Endothelial cell of umbilical vein (primary cell): ENCODE results near the gene MAN2B1. TPM values are rescaled to one million over a fixed set of nuclear protein-coding genes. Genes with fewer than 3 reads are reported as not detected.

Experiments used
- BruUV-seq: library from RNA; stranded (reverse); fragments of 400-500 nt; replicated peaks from 2 replicates; lab custom pipeline; 2021; lab: Mats Ljungman, UMichigan
- CTCF ChIA-PET: fragments of 300-600, 350-600 bp; sonication (Branson Sonifier 250); formaldehyde crosslinking; loops from one replicate; lab custom pipeline; 2021; ENCODE audit warnings: antibody characterized with exemption, inconsistent platforms; lab: Charles Lee
- POLR2A ChIA-PET: fragments of 300-600, 350-600 bp; sonication (Branson Sonifier 250); formaldehyde crosslinking; loops from one replicate; lab custom pipeline; 2021; ENCODE audit warnings: antibody characterized with exemption, inconsistent platforms; lab: Charles Lee
- DNase-seq: peaks from one replicate; pipeline ENCODE4 v3.0.0-alpha.2; 2011; ENCODE audit warnings: low read depth, low spot score
- FAIRE-seq: peaks from 2 replicates; lab custom pipeline; 2011; peaks lifted over from hg19 to GRCh38; lab: Jason Lieb, UNC
- H2AFZ ChIP-seq: 2 replicates; pipeline ENCODE4 v1.6.0; 2012; ENCODE audit warnings: low read depth, low read length, control low read depth, inconsistent platforms
- H3K27ac ChIP-seq: 2 replicates; pipeline ENCODE4 v1.5.1; 2011; ENCODE audit warnings: low read depth, mild to moderate bottlenecking, control low read depth, low read length, moderate library complexity; ENCODE audit not compliant: insufficient read depth
- H3K27me3 ChIP-seq, 2 experiments: 2 replicates each; pipeline versions ENCODE4 v1.6.0 to v1.6.1; 2011; ENCODE audit warnings: low read length in 2 of 2, mixed read lengths in 1 of 2; ENCODE audit not compliant: control insufficient read depth in 2 of 2, insufficient read depth in 2 of 2
- H3K36me3 ChIP-seq, 2 experiments: 2 replicates in 1 of 2; 3 replicates in 1 of 2; pipeline ENCODE4 v1.5.1; 2011; ENCODE audit warnings: low read length in 2 of 2, mild to moderate bottlenecking in 1 of 2, moderate library complexity in 1 of 2; ENCODE audit not compliant: control insufficient read depth in 2 of 2, insufficient read depth in 2 of 2; ENCODE audit errors: extremely low read depth in 1 of 2
- H3K4me1 ChIP-seq: 3 replicates; pipeline ENCODE4 v1.5.1; 2011; ENCODE audit warnings: mild to moderate bottlenecking, low read length; ENCODE audit not compliant: control insufficient read depth, insufficient read depth; ENCODE audit errors: extremely low read depth
- H3K4me2 ChIP-seq: 2 replicates; pipeline ENCODE4 v1.6.1; 2011; ENCODE audit warnings: low read length, control low read depth, mixed read lengths; ENCODE audit not compliant: insufficient read depth
- H3K4me3 ChIP-seq, 3 experiments: fragments of 200-600 bp in 1 of 3; sonication (generic), shearing (Covaris generic) in 1 of 3; replicated peaks in 1 of 3; 2 replicates each; pipeline ENCODE4 v1.5.1; 2011 to 2016; ENCODE audit warnings: control low read depth in 3 of 3, low read length in 3 of 3, mild to moderate bottlenecking in 2 of 3, inconsistent platforms in 1 of 3, low read depth in 1 of 3, moderate library complexity in 1 of 3; ENCODE audit not compliant: insufficient read depth in 1 of 3
- H3K79me2 ChIP-seq: 2 replicates; pipeline ENCODE4 v1.6.0; 2012; ENCODE audit warnings: low read length, inconsistent platforms; ENCODE audit not compliant: control insufficient read depth, insufficient read depth
- H3K9ac ChIP-seq: replicated peaks from 2 replicates; pipeline ENCODE3; 2011; ENCODE audit warnings: low read length, control low read depth; ENCODE audit not compliant: insufficient read depth; ENCODE audit errors: extremely low read depth
- H3K9me1 ChIP-seq: replicated peaks from 3 replicates; pipeline ENCODE4 v1.6.0; 2011; ENCODE audit warnings: mild to moderate bottlenecking, low read length; ENCODE audit not compliant: control insufficient read depth, insufficient read depth; ENCODE audit errors: extremely low read depth
- H3K9me3 ChIP-seq: replicated peaks from 2 replicates; pipeline ENCODE4 v1.5.1; 2012; ENCODE audit warnings: low read length, inconsistent platforms; ENCODE audit not compliant: control insufficient read depth, insufficient read depth
- H4K20me1 ChIP-seq: replicated peaks from 2 replicates; pipeline ENCODE3; 2011; ENCODE audit warnings: mild to moderate bottlenecking, low read length; ENCODE audit not compliant: control insufficient read depth, insufficient read depth; ENCODE audit errors: extremely low read depth
- EZH2 ChIP-seq: IDR thresholded peaks from 2 replicates; pipeline ENCODE4 v1.6.1; 2012; ENCODE audit warnings: borderline replicate concordance, low read depth, mild to moderate bottlenecking, moderate library complexity, low read length, inconsistent platforms; ENCODE audit not compliant: severe bottlenecking
- FOS ChIP-seq: IDR thresholded peaks from 2 replicates; pipeline ENCODE4 v1.6.1; 2011; ENCODE audit warnings: mild to moderate bottlenecking, low read length, moderate library complexity, borderline replicate concordance; ENCODE audit not compliant: insufficient read depth
- GATA2 ChIP-seq: IDR thresholded peaks from 2 replicates; pipeline ENCODE4 v1.7.0; 2011; ENCODE audit warnings: low read depth, mild to moderate bottlenecking, moderate library complexity, mixed read lengths, low read length; ENCODE audit not compliant: insufficient read length, insufficient read depth
- JUN ChIP-seq: IDR thresholded peaks from 2 replicates; pipeline ENCODE4 v1.6.1; 2011; ENCODE audit warnings: borderline replicate concordance, low read depth; ENCODE audit not compliant: insufficient read length, insufficient read depth
- MAX ChIP-seq: IDR thresholded peaks from 2 replicates; pipeline ENCODE4 v1.6.1; 2011; ENCODE audit not compliant: insufficient read depth, insufficient read length
- MYC ChIP-seq: IDR thresholded peaks from one replicate; pipeline ENCODE4 v1.6.1; 2011; ENCODE audit warnings: mild to moderate bottlenecking, low read depth, low read length
- POLR2A ChIP-seq: IDR thresholded peaks from 2 replicates; pipeline ENCODE4 v1.6.1; 2012; ENCODE audit warnings: low read depth, mild to moderate bottlenecking, control low read depth, low read length
- POLR2AphosphoS5 ChIP-seq: IDR thresholded peaks from 2 replicates; pipeline ENCODE4 v1.6.1; 2012; ENCODE audit warnings: low read depth, mild to moderate bottlenecking, control low read depth, low read length, moderate library complexity; ENCODE audit not compliant: insufficient read depth
- dilution Hi-C: fragments of 300-500 bp; cut with MboI; formaldehyde crosslinking; loops from one replicate; pipeline ENCODE4 v1.15.0; 2019; ENCODE audit warnings: low sequenced_read_pairs; ENCODE audit not compliant: extremely low pct_ligation_motif_present
- intact Hi-C: fragments of 100-400 bp; cut with micrococcal nuclease; formaldehyde crosslinking; loops from one replicate; pipeline ENCODE4 v1.10.0; 2022
- polyA plus RNA-seq, 4 experiments: library from polyadenylated mRNA; depleted of rRNA in 3 of 4; stranded (reverse) in 3 of 4; unstranded in 1 of 4; fragments of >200 nt; gene quantifications; 2 replicates each; pipeline versions ENCODE4 v1.2.1 to v1.2.3, GENCODE V29; 2011 to 2012; ENCODE audit warnings: missing spikeins in 1 of 4
- total RNA-seq: library from RNA; stranded (reverse); gene quantifications from 2 replicates; pipeline ENCODE4 v1.2.3, GENCODE V29; 2021
- TF ChIP-seq, protein P1 (sequence below), 2 donors: IDR thresholded peaks; 1 replicate in 1 of 2; 2 replicates in 1 of 2; pipeline ENCODE4 v1.5.1; 2011; ENCODE audit warnings: low read length in 2 of 2, mild to moderate bottlenecking in 2 of 2, moderate library complexity in 2 of 2, control low read depth in 1 of 2, inconsistent platforms in 1 of 2, low read depth in 1 of 2; ENCODE audit not compliant: insufficient read depth in 1 of 2; ENCODE audit errors: extremely low read depth in 1 of 2

Gene MAN2B1
- total and polyA plus RNA-seq, 2 donors (not counting 3 experiments of a cell fraction or from before 2014, with no cell fraction given): 64.4 to 76.8 TPM

GRCh38 chr19:12676928-12677327, 10.4 kb upstream of the MAN2B1 start:
- DNase-seq (no peak), FAIRE-seq (no peak)
- dilution Hi-C loops (no loop called here), intact Hi-C loops (loop anchor here (1.0 kb wide), 1 partner anchor 170 kb away; no protein-coding TSS in a partner anchor)
- Histone ChIP-seq H4K20me1 (no peaks in the 10 kb centered on the region), H2AFZ (no peak overlapping the region), H3K9ac (no peak overlapping the region), H3K27me3 (no peaks in the 10 kb centered on the region), H3K4me1 (no peaks in the 10 kb centered on the region), H3K4me2 (no peak overlapping the region), H3K27ac (no peak overlapping the region), H3K36me3 (peaks cover 5 to 42% of the 10 kb centered on the region in 2 experiments), H3K4me3 (no peak overlapping the region), H3K79me2 (peaks cover 9% of the 10 kb centered on the region), H3K9me3 (no peaks in the 10 kb centered on the region), H3K9me1 (no peaks in the 10 kb centered on the region)
- ChIA-PET POLR2A (no interaction called here), CTCF (interaction anchor here (0.7 to 4.7 kb wide), 9 partner anchors 9 to 879 kb away, joined by 3 to 38 read pairs (median 3); partner anchors contain the start of genes GET3, MAN2B1 and WDR83)
- no TSS peak for BruUV-seq
- TF ChIP-seq POLR2AphosphoS5 (no peak), FOS (no peak), JUN (no peak), EZH2 (no peak), POLR2A (no peak), MAX (no peak), MYC (no peak), GATA2 (no peak)
- TF ChIP-seq, protein P1, sequence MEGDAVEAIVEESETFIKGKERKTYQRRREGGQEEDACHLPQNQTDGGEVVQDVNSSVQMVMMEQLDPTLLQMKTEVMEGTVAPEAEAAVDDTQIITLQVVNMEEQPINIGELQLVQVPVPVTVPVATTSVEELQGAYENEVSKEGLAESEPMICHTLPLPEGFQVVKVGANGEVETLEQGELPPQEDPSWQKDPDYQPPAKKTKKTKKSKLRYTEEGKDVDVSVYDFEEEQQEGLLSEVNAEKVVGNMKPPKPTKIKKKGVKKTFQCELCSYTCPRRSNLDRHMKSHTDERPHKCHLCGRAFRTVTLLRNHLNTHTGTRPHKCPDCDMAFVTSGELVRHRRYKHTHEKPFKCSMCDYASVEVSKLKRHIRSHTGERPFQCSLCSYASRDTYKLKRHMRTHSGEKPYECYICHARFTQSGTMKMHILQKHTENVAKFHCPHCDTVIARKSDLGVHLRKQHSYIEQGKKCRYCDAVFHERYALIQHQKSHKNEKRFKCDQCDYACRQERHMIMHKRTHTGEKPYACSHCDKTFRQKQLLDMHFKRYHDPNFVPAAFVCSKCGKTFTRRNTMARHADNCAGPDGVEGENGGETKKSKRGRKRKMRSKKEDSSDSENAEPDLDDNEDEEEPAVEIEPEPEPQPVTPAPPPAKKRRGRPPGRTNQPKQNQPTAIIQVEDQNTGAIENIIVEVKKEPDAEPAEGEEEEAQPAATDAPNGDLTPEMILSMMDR (IDR thresholded peaks at IDR 0.05; ENCODE audit: extremely low read depth in 1 of 2, insufficient read depth in 1 of 2, low read depth in 1 of 2, low read length in 2 of 2): no peak
